HCT116 (cell line): ENCODE results near the gene LLGL2. TPM values are rescaled to one million over a fixed set of nuclear protein-coding genes. Genes with fewer than 3 reads are reported as not detected.

Source experiments
- ATAC-seq: fragments of 200-7000 bp; cut with Tn5 transposase; 2 replicates; pipeline ENCODE4 v1.9.1; 2020; ENCODE audit warnings: mild to moderate bottlenecking, moderate library complexity
- BruUV-seq: library from RNA; stranded (reverse); fragments of 400-500 nt; replicated peaks from 2 replicates; lab custom pipeline; 2021; lab: Mats Ljungman, UMichigan
- CTCF ChIA-PET: fragments of 300-600 bp; sonication (Branson Sonifier 250); formaldehyde crosslinking; loops from one replicate; lab custom pipeline; 2021; ENCODE audit warnings: antibody characterized with exemption; lab: Charles Lee
- POLR2A ChIA-PET: fragments of 300-600, 350-600 bp; sonication (Branson Sonifier 250); formaldehyde crosslinking; loops from one replicate; lab custom pipeline; 2021; ENCODE audit warnings: antibody characterized with exemption; lab: Charles Lee
- RAD21 ChIA-PET, 2 experiments: fragments of 300-600 bp; sonication (Branson Sonifier 250); formaldehyde crosslinking; loops; one replicate each; lab custom pipeline; 2023; ENCODE audit warnings: low total read pairs in 2 of 2; ENCODE audit not compliant: uncharacterized antibody in 2 of 2, unreplicated experiment in 2 of 2, low non-redundant PET in 1 of 2; lab: Charles Lee
- DNase-seq: peaks from one replicate; pipeline ENCODE4 v3.0.0-alpha.2; 2010; ENCODE audit warnings: low read depth, low spot score
- H2AFZ ChIP-seq: fragments of 200-600 bp; shearing (Covaris generic), sonication (generic); 2 replicates; pipeline ENCODE4 v1.6.1; 2017; ENCODE audit warnings: low read depth, mixed run types, mixed read lengths, antibody characterized with exemption, low read length; ENCODE audit not compliant: poor library complexity, severe bottlenecking
- H3K27ac ChIP-seq: 2 replicates; pipeline ENCODE4 v1.5.1; 2012; ENCODE audit warnings: low read depth, low read length
- H3K27me3 ChIP-seq: fragments of 200-600 bp; sonication (generic); 2 replicates; pipeline ENCODE4 v1.6.1; 2016; ENCODE audit warnings: mixed run types, low read length, mixed read lengths; ENCODE audit not compliant: insufficient read depth
- H3K36me3 ChIP-seq, 2 experiments: fragments of 200-500 bp in 1 of 2; fragments of 200-600 bp in 1 of 2; sonication (Bioruptor generic) in 1 of 2; sonication (generic) in 1 of 2; 2 replicates each; pipeline versions ENCODE4 v1.5.1 to v1.6.1; 2014 to 2016; ENCODE audit warnings: low read length in 2 of 2, inconsistent platforms in 1 of 2, mixed read lengths in 1 of 2, mixed run types in 1 of 2; ENCODE audit not compliant: insufficient read depth in 2 of 2, control insufficient read depth in 1 of 2
- H3K4me1 ChIP-seq, 2 experiments: fragments of 200-600 bp in 1 of 2; sonication (generic) in 1 of 2; 2 replicates each; pipeline versions ENCODE4 v1.5.1 to v1.6.1; 2012 to 2017; ENCODE audit warnings: low read length in 2 of 2, inconsistent platforms in 1 of 2, mild to moderate bottlenecking in 1 of 2, mixed read lengths in 1 of 2, mixed run types in 1 of 2, moderate library complexity in 1 of 2; ENCODE audit not compliant: insufficient read depth in 2 of 2, control insufficient read depth in 1 of 2
- H3K4me2 ChIP-seq: fragments of 200-600 bp; sonication (generic); 2 replicates; pipeline ENCODE4 v1.6.1; 2017; ENCODE audit warnings: mixed run types, low read length, mixed read lengths
- H3K4me3 ChIP-seq, 2 experiments: fragments of 200-600 bp in 1 of 2; sonication (generic) in 1 of 2; replicated peaks in 1 of 2; 2 replicates each; pipeline ENCODE4 v1.5.1; 2011 to 2016; ENCODE audit warnings: low read length in 2 of 2, control low read depth in 1 of 2, low read depth in 1 of 2, mild to moderate bottlenecking in 1 of 2, mixed read lengths in 1 of 2, mixed run types in 1 of 2
- H3K79me2 ChIP-seq: fragments of 200-600 bp; sonication (generic); 2 replicates; pipeline ENCODE4 v1.6.1; 2017; ENCODE audit warnings: mild to moderate bottlenecking, mixed run types, low read length, moderate library complexity, mixed read lengths; ENCODE audit not compliant: insufficient read depth
- H3K9ac ChIP-seq: fragments of 200-600 bp; sonication (generic); 2 replicates; pipeline ENCODE4 v1.6.1; 2016; ENCODE audit warnings: low read length, mixed read lengths
- H3K9me2 ChIP-seq: fragments of 200-600 bp; sonication (generic), shearing (Covaris generic); 2 replicates; pipeline ENCODE4 v1.6.1; 2017; ENCODE audit warnings: mixed run types, mild to moderate bottlenecking, moderate library complexity; ENCODE audit not compliant: insufficient read depth
- H3K9me3 ChIP-seq, 2 experiments: fragments of 200-500 bp in 1 of 2; fragments of 200-600 bp in 1 of 2; sonication (Bioruptor generic) in 1 of 2; sonication (generic) in 1 of 2; 2 replicates each; pipeline ENCODE4 v1.6.1; 2014 to 2017; ENCODE audit warnings: low read length in 2 of 2, mixed read lengths in 2 of 2, inconsistent platforms in 1 of 2, low read depth in 1 of 2, mild to moderate bottlenecking in 1 of 2, mixed run types in 1 of 2, moderate library complexity in 1 of 2; ENCODE audit not compliant: control insufficient read depth in 1 of 2, insufficient read depth in 1 of 2
- H4K20me1 ChIP-seq: fragments of 200-600 bp; sonication (generic), shearing (Covaris generic); 2 replicates; pipeline ENCODE4 v1.6.1; 2017; ENCODE audit warnings: mixed run types, mild to moderate bottlenecking, moderate library complexity; ENCODE audit not compliant: insufficient read depth
- ATF3 ChIP-seq: IDR thresholded peaks from 2 replicates; pipeline ENCODE4 v1.6.1; 2012
- CEBPB ChIP-seq: IDR thresholded peaks from 2 replicates; pipeline ENCODE4 v1.6.1; 2012; ENCODE audit warnings: low read depth
- CTCF ChIP-seq, 3 experiments: fragments of 200-600 bp in 1 of 3; sonication (generic) in 1 of 3; IDR thresholded peaks in 2 of 3; conservative IDR thresholded peaks in 1 of 3; 2 replicates each; pipeline ENCODE4 v1.5.1; 2012 to 2017; ENCODE audit warnings: low read depth in 2 of 3, low read length in 2 of 3, antibody characterized with exemption in 1 of 3, borderline replicate concordance in 1 of 3, control low read depth in 1 of 3, mild to moderate bottlenecking in 1 of 3, mixed read lengths in 1 of 3, mixed run types in 1 of 3, moderate library complexity in 1 of 3; ENCODE audit not compliant: insufficient read depth in 1 of 3
- ELF1 ChIP-seq: IDR thresholded peaks from 2 replicates; pipeline ENCODE4 v1.6.1; 2012; ENCODE audit warnings: low read depth, borderline replicate concordance
- EZH2 ChIP-seq: fragments of 200-600 bp; sonication (generic); IDR thresholded peaks from 2 replicates; pipeline ENCODE4 v1.6.1; 2017; ENCODE audit warnings: antibody characterized with exemption, mixed run types
- FOSL1 ChIP-seq: IDR thresholded peaks from 2 replicates; pipeline ENCODE4 v1.6.1; 2012; ENCODE audit warnings: low read depth
- JUND ChIP-seq: IDR thresholded peaks from 2 replicates; pipeline ENCODE4 v1.6.1; 2012
- MAX ChIP-seq: IDR thresholded peaks from 2 replicates; pipeline ENCODE4 v1.6.1; 2012
- POLR2A ChIP-seq: IDR thresholded peaks from 2 replicates; pipeline ENCODE4 v1.7.0; 2011; ENCODE audit warnings: borderline replicate concordance; ENCODE audit not compliant: insufficient read depth, insufficient read length; ENCODE audit errors: extremely low read depth
- POLR2AphosphoS5 ChIP-seq: IDR thresholded peaks from 2 replicates; pipeline ENCODE4 v1.6.1; 2011; ENCODE audit warnings: mild to moderate bottlenecking, low read depth, low read length, moderate library complexity
- RAD21 ChIP-seq: IDR thresholded peaks from 2 replicates; pipeline ENCODE4 v1.6.1; 2012; ENCODE audit warnings: low read depth, mild to moderate bottlenecking
- SIN3A ChIP-seq: IDR thresholded peaks from 2 replicates; pipeline ENCODE4 v1.6.1; 2012; ENCODE audit warnings: low read depth
- SP1 ChIP-seq: IDR thresholded peaks from 2 replicates; pipeline ENCODE4 v1.6.1; 2012; ENCODE audit warnings: low read depth
- SRF ChIP-seq: IDR thresholded peaks from 2 replicates; pipeline ENCODE4 v1.6.1; 2012; ENCODE audit warnings: low read depth
- TCF7L2 ChIP-seq: IDR thresholded peaks from 2 replicates; pipeline ENCODE4 v1.7.0; 2011; ENCODE audit warnings: borderline replicate concordance, inconsistent platforms; ENCODE audit not compliant: insufficient read depth, insufficient read length; ENCODE audit errors: extremely low read depth
- YY1 ChIP-seq: IDR thresholded peaks from 2 replicates; pipeline ENCODE4 v1.6.1; 2011; ENCODE audit warnings: low read length, low read depth, moderate library complexity, mild to moderate bottlenecking; ENCODE audit not compliant: insufficient replicate concordance; ENCODE audit errors: extremely low read depth
- ZFX ChIP-seq: fragments of 450-650 bp; IDR thresholded peaks from 2 replicates; pipeline ENCODE4 v1.6.1; 2017
- ZNF274 ChIP-seq: fragments of 200-500 bp; sonication (Bioruptor generic); IDR thresholded peaks from 2 replicates; pipeline ENCODE4 v1.6.1; 2014; ENCODE audit warnings: mild to moderate bottlenecking, low read depth, low read length, inconsistent platforms
- intact Hi-C: fragments of 100-400 bp; cut with micrococcal nuclease; formaldehyde crosslinking; loops from 2 replicates; pipeline ENCODE4 v1.10.0; 2022
- total RNA-seq: library from RNA; stranded (reverse); gene quantifications from one replicate; pipeline ENCODE4 v1.2.1, GENCODE V29; 2021; ENCODE audit not compliant: unreplicated experiment

The LLGL2 gene
- total RNA-seq, 1 experiment from 2014 or later = 209 TPM

GRCh38 chr17:75506134-75506533 is 19.4 kb upstream of the LLGL2 start (continued):
- TF ChIP-seq TCF7L2 (no peak), FOSL1 (no peak)

- BruUV-seq = no TSS peak
- RAD21 ChIA-PET = no interaction called here
- peaks cover 8 to 19% of the 10 kb centered on the region in 2 experiments for H3K4me1 ChIP-seq
Measured at GRCh38 chr17:75506888-75507287, 18.6 kb upstream of the LLGL2 start.

More at GRCh38 chr17:75506888-75507287, 18.6 kb upstream of the LLGL2 start:
- intact Hi-C loops = no loop called here
- H3K36me3 ChIP-seq = peaks cover 14 to 28% of the 10 kb centered on the region in 2 experiments; a peak in 2 of 4 replicates
- H3K9me3 ChIP-seq = no peaks in the 10 kb centered on the region
- no peak for TF ChIP-seq CEBPB
- no peak for TF ChIP-seq ELF1
- no peak for TF ChIP-seq JUND
- no peak for TF ChIP-seq YY1
- no peak for TF ChIP-seq MAX
- TF ChIP-seq SIN3A = no peak
- no peak for TF ChIP-seq RAD21
- no peak for TF ChIP-seq EZH2
- no peak for TF ChIP-seq TCF7L2
- TF ChIP-seq FOSL1 = no peak
- no peak for TF ChIP-seq SRF
- no peak for TF ChIP-seq SP1
- no peak for TF ChIP-seq ZNF274
- no peak for TF ChIP-seq ATF3
- no peak for TF ChIP-seq CTCF (IDR thresholded peaks at IDR 0.05 in 2 of 3, conservative IDR thresholded peaks at IDR 0.05 in 1 of 3; ENCODE audit: borderline replicate concordance in 1 of 3, insufficient read depth in 1 of 3, low read depth in 2 of 3, low read length in 2 of 3)
- TF ChIP-seq POLR2A = no peak
- no peak for TF ChIP-seq ZFX
- no peak for TF ChIP-seq POLR2AphosphoS5
- TF ChIP-seq, all 23 proteins: peak for 0
- Histone ChIP-seq H3K79me2 (peaks cover 19% of the 10 kb centered on the region; the same call in 1 of the 2 replicates), H3K27ac (no peak overlapping the region), H3K9ac (no peak overlapping the region), H4K20me1 (no peaks in the 10 kb centered on the region; the same call in 1 of the 2 replicates), H3K27me3 (no peaks in the 10 kb centered on the region), H3K4me3 (no peak overlapping the region), H3K9me2 (no peaks in the 10 kb centered on the region), H3K4me2 (no peak overlapping the region), H2AFZ (no peak overlapping the region)
- ATAC-seq (no peak), DNase-seq (no peak)
- ChIA-PET CTCF (no interaction called here), POLR2A (no interaction called here)
